ENCODE results near the gene RXRA.

- TF ChIP-seq, protein P1, sequence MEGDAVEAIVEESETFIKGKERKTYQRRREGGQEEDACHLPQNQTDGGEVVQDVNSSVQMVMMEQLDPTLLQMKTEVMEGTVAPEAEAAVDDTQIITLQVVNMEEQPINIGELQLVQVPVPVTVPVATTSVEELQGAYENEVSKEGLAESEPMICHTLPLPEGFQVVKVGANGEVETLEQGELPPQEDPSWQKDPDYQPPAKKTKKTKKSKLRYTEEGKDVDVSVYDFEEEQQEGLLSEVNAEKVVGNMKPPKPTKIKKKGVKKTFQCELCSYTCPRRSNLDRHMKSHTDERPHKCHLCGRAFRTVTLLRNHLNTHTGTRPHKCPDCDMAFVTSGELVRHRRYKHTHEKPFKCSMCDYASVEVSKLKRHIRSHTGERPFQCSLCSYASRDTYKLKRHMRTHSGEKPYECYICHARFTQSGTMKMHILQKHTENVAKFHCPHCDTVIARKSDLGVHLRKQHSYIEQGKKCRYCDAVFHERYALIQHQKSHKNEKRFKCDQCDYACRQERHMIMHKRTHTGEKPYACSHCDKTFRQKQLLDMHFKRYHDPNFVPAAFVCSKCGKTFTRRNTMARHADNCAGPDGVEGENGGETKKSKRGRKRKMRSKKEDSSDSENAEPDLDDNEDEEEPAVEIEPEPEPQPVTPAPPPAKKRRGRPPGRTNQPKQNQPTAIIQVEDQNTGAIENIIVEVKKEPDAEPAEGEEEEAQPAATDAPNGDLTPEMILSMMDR (tag by site-specific recombination; IDR thresholded peaks at IDR 0.05): no peak
- TF ChIP-seq ZNF311 (tag by site-specific recombination; IDR thresholded peaks at IDR 0.05; ENCODE audit: borderline replicate concordance) (no peak), ZNF529 (tag by site-specific recombination; IDR thresholded peaks at IDR 0.05; ENCODE audit: insufficient replicate concordance) (no peak), ZNF175 (tag by site-specific recombination; IDR thresholded peaks at IDR 0.05) (no peak), IKZF3 (tag by site-specific recombination; IDR thresholded peaks at IDR 0.05) (0 out of 2 replicates have a peak, but pooled peaks have one; percentile 25), ZFP41 (tag by site-specific recombination; IDR thresholded peaks at IDR 0.05; ENCODE audit: borderline replicate concordance) (no peak)
- TF ChIP-seq, protein P2, sequence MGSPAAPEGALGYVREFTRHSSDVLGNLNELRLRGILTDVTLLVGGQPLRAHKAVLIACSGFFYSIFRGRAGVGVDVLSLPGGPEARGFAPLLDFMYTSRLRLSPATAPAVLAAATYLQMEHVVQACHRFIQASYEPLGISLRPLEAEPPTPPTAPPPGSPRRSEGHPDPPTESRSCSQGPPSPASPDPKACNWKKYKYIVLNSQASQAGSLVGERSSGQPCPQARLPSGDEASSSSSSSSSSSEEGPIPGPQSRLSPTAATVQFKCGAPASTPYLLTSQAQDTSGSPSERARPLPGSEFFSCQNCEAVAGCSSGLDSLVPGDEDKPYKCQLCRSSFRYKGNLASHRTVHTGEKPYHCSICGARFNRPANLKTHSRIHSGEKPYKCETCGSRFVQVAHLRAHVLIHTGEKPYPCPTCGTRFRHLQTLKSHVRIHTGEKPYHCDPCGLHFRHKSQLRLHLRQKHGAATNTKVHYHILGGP (tag by site-specific recombination; IDR thresholded peaks at IDR 0.05): no peak
- TF ChIP-seq, protein P3, sequence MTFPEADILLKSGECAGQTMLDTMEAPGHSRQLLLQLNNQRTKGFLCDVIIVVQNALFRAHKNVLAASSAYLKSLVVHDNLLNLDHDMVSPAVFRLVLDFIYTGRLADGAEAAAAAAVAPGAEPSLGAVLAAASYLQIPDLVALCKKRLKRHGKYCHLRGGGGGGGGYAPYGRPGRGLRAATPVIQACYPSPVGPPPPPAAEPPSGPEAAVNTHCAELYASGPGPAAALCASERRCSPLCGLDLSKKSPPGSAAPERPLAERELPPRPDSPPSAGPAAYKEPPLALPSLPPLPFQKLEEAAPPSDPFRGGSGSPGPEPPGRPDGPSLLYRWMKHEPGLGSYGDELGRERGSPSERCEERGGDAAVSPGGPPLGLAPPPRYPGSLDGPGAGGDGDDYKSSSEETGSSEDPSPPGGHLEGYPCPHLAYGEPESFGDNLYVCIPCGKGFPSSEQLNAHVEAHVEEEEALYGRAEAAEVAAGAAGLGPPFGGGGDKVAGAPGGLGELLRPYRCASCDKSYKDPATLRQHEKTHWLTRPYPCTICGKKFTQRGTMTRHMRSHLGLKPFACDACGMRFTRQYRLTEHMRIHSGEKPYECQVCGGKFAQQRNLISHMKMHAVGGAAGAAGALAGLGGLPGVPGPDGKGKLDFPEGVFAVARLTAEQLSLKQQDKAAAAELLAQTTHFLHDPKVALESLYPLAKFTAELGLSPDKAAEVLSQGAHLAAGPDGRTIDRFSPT (tag by site-specific recombination; IDR thresholded peaks at IDR 0.05): no peak
Measured at GRCh38 chr9:134358662-134359319, 32.5 kb downstream of the RXRA start.

Measured in HEK293 (cell line).